Cardiac fibroblast (primary cell): ENCODE results near the gene MICAL2.

ENCODE experiments used
- DNase-seq, 2 donors: peaks; one replicate each; pipeline versions ENCODE4 v3.0.0 to v3.0.0-alpha.2; 2010; ENCODE audit warnings: low read depth in 2 of 2
- H3K4me3 ChIP-seq, 2 donors: replicated peaks in 1 of 2; 1 replicate in 1 of 2; 2 replicates in 1 of 2; pipeline ENCODE4 v1.5.1; 2011; ENCODE audit warnings: low read depth in 2 of 2, low read length in 2 of 2, mild to moderate bottlenecking in 2 of 2, moderate library complexity in 1 of 2
- TF ChIP-seq, protein P1 (sequence below): IDR thresholded peaks from one replicate; pipeline ENCODE4 v1.5.1; 2011; ENCODE audit warnings: low read depth, mild to moderate bottlenecking, low read length, inconsistent platforms

The MICAL2 gene

DNA sequence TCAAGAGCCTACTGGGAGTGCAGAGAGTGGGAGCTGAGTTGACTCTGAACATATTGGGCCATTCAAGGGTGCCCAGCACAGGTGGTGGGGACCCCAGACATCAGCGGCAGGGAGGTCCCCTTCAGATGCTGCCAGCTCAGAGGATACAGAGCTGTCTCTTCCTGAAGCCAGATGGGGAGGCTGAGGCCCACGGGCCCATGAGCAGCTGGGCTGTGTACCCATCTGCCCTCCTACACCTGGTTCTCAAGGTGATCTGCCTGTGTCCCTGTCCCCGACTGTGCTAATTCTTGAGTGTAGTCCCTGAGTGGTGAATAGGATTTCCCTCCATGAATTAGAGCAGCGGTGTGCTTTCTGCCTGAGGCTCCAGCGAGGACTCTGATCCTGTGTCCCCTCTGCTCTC lies 76.3 kb downstream of the MICAL2 start:
- no peak overlapping the region for H3K4me3 ChIP-seq
- no peak for DNase-seq
- TF ChIP-seq, protein P1, sequence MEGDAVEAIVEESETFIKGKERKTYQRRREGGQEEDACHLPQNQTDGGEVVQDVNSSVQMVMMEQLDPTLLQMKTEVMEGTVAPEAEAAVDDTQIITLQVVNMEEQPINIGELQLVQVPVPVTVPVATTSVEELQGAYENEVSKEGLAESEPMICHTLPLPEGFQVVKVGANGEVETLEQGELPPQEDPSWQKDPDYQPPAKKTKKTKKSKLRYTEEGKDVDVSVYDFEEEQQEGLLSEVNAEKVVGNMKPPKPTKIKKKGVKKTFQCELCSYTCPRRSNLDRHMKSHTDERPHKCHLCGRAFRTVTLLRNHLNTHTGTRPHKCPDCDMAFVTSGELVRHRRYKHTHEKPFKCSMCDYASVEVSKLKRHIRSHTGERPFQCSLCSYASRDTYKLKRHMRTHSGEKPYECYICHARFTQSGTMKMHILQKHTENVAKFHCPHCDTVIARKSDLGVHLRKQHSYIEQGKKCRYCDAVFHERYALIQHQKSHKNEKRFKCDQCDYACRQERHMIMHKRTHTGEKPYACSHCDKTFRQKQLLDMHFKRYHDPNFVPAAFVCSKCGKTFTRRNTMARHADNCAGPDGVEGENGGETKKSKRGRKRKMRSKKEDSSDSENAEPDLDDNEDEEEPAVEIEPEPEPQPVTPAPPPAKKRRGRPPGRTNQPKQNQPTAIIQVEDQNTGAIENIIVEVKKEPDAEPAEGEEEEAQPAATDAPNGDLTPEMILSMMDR = no peak

DNA sequence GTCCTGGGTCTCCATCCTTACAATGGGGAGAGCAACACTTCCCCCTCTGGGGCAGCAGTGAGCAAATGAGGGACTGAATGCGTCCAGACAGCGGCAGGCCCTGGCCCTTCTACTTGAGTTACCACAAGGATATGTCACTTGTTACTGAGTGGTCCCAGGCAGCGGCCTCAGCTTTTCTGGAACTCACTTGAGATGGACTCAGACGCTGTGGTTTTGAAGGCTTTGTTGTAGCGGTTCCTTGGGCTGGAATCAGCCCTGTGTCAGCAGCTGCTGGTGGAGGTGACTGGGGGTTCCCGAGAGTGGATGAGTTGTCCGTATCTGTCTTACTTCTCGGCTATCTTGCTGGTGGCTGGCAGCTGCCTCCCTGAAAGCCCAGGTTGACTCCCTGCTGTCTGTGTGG lies 77.0 kb downstream of the MICAL2 start:
- H3K4me3 ChIP-seq = no peak overlapping the region
- DNase-seq = peak; percentile 50 to 51
- TF ChIP-seq, protein P1 = no peak

DNA sequence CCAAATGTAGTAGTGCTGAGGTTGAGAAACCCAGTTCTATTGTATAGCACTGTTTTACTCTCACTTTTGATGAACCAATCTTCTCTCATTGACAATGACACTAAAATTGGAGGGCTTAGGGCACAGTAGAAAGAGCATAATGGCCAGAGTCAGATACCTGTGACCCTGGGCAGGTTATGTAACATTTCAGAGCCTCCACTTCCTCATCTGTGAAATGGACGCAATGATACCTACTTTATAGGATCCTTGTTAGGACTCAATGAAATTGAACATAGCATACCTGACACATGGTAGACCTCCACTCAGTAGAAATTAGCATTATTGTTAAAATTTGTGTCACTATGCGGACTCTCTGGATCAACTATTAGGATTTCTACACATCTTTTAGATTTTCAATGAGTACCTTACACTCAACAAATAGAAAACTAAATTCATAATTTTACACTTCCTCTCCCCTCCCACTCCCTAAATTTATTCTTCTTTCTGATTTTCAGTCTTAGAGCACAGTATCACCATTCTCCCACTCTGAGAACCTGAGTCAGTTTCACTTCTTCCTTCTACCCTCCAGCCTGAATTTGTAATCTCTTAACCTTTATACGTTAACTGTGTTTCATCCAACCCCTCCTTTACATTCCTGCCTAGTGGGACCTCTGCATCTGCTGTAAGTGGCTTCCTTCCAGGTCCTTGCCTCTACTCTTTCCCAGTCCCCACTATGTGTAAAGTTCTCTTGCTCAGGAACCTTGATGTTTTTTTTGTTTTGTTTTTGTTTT lies 78.3 kb downstream of the MICAL2 start:
- no peak overlapping the region for H3K4me3 ChIP-seq
- TF ChIP-seq, protein P1 = no peak
- no peak for DNase-seq

DNA sequence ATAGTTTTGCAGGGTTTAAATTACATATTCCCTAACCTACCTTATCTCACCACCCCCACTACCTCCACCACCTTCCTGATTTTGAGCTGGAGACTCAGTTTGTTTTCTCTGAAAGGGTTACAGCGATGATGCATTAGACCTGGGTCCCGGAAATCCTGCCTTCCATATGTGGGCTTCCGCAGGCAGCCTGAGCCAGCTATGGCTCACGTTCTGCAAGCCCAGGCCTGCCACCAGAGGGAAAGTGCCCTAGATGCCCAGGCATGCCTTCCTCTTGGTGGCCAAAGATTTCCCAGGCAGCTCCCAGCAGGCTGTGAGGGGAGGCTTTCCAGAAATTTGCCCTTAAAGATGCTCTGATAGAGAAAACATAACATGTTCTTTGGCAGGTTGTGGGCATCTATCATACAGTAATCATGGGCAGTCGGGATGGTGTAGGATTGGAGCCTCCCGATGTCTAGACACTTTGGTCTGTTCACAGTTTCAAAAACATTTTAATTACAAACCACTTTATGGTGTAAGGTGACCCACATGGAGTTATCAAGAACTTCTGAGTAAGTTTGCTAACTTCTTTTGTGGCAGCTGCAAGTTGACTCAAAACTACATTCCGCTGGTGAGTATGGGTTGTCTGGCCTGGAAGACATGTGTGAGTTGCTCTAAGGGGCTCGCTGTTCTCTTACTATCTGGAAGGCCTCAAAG lies 79.3 kb downstream of the MICAL2 start:
- H3K4me3 ChIP-seq = no peak overlapping the region
- no peak for DNase-seq
- TF ChIP-seq, protein P1 = no peak

DNA sequence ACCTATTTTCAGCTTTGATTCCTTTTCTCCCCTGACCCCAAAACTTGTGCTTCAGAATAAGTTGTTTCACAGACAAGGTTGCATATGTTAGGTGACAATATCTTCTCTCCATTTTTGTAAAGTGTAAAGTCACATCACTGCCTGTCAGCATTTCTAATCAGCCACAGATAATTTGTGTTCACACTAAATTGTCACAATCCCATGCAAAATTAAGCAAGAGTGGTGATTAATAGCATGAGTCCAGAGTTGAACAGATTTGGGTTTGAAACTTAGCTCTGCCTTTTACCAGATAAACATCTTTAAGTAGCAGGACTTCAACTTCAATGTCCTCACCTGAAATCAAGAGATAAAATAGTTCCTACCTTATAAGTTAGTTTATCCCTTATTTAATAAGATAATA lies 80.1 kb downstream of the MICAL2 start:
- no peak for DNase-seq
- TF ChIP-seq, protein P1 = no peak

DNA sequence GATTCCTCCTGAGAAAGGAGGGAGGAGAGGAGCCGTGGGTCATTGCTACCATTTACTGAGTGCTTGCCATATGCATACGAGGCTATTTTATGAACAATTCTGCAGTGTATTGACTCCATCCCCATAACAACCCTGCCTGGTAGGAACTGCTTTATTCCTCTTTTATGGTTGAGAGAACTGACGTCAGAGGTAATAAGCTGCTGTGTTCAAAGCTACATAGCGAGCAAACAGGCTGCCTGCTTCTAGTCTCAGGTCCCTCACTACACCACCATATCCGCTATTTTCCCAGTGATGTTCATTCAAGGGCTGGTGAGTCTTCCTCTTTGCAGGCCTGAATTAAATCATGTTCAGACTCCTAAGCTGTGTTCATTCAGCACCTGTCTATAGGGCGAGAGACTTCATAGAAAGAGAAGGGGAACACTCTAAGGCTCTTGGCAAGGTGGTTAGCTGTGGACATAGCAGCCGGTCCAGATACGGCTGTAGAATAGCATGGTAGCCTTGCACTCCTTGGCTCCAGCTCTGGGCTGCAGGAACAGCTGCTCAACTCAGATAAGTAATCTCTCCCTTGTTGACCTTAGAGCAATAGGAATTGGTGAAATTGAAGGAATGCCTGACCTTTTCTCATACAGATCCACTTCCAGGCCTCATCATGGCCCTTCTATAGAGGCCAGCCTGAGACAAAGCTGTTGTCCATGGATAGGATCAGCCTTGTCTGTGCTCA lies 82.6 kb downstream of the MICAL2 start:
- no peak for DNase-seq
- TF ChIP-seq, protein P1 = no peak

More for the DNA sequence above, 80.1 kb downstream of the MICAL2 start:
- H3K4me3 ChIP-seq = no peak overlapping the region

More for the DNA sequence above, 82.6 kb downstream of the MICAL2 start:
- H3K4me3 ChIP-seq = no peak overlapping the region
